Upper lobe of right lung (tissue), 1 donor: ENCODE results near the gene GCLC. TPM values are rescaled to one million over a fixed set of nuclear protein-coding genes. Genes with fewer than 3 reads are reported as not detected.
"Not testable (repeated sequence)": the region's sequence is repeated elsewhere in the genome, so short reads cannot be mapped to it uniquely, and the experiment has no call there.

Experiments used
- ATAC-seq: fragments of 200-7000 bp; cut with Tn5 transposase; one replicate; pipeline ENCODE4 v1.9.1; 2020; ENCODE audit warnings: mild to moderate bottlenecking, moderate library complexity
- DNase-seq: peaks from one replicate; pipeline ENCODE4 v3.0.0-alpha.2; 2020
- H3K27ac ChIP-seq: fragments of 200-600 bp; one replicate; pipeline ENCODE4 v1.8.0; 2022
- H3K27me3 ChIP-seq: fragments of 200-600 bp; one replicate; pipeline ENCODE4 v1.8.0; 2022; ENCODE audit warnings: mild to moderate bottlenecking
- H3K36me3 ChIP-seq: fragments of 200-600 bp; one replicate; pipeline ENCODE4 v1.8.0; 2022
- H3K4me1 ChIP-seq: fragments of 200-600 bp; one replicate; pipeline ENCODE4 v1.8.0; 2022
- H3K4me3 ChIP-seq: fragments of 200-600 bp; one replicate; pipeline ENCODE4 v1.8.0; 2022; ENCODE audit warnings: mild to moderate bottlenecking
- H3K9me3 ChIP-seq: fragments of 200-600 bp; one replicate; pipeline ENCODE4 v1.8.0; 2022
- intact Hi-C: fragments of 100-400 bp; cut with DNase I; formaldehyde crosslinking; loops from one replicate; pipeline ENCODE4 v1.11.0; 2022
- total RNA-seq: library from RNA; stranded (reverse); fragmentation: NEBNext Ultra II Directional; extraction: Animal tissue kit (Norgen Biotek cat#: 25700); gene quantifications from one replicate; pipeline ENCODE4 v1.2.1, GENCODE V29; 2021
- TF ChIP-seq, protein P1 (sequence below): fragments of 200-600 bp; IDR thresholded peaks from one replicate; pipeline ENCODE4 v1.8.0; 2022; ENCODE audit warnings: antibody characterized with exemption
- donor health status: DM: no; HTN: yes; CAD: no; lungs with severe emphysema.

The GCLC gene
- total RNA-seq, 1 donor from 2014 or later: 40.0 TPM

DNA sequence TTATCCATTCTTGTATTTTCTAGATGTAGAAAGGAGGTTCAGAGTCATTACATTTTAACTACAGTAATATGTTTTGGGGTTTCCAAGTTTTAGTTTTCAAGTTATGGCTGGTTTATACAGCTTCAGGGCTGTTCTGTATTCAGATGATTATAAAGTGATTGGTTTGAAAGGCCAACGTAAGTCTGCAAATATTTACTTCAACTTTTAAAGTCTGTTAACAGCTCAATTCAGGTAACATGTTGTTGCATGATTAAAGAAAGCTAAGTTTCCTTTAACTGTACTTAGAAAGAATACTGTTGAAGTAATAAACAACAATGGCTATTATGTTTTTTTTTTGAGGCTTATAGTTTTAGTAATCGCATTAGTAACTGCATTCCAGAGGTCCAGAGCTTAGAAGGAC is 22.8 kb upstream of the GCLC start:
- H3K27ac ChIP-seq: no peak overlapping the region
- H3K4me3 ChIP-seq: no peak overlapping the region
- intact Hi-C loops: no loop called here
- TF ChIP-seq, protein P1, sequence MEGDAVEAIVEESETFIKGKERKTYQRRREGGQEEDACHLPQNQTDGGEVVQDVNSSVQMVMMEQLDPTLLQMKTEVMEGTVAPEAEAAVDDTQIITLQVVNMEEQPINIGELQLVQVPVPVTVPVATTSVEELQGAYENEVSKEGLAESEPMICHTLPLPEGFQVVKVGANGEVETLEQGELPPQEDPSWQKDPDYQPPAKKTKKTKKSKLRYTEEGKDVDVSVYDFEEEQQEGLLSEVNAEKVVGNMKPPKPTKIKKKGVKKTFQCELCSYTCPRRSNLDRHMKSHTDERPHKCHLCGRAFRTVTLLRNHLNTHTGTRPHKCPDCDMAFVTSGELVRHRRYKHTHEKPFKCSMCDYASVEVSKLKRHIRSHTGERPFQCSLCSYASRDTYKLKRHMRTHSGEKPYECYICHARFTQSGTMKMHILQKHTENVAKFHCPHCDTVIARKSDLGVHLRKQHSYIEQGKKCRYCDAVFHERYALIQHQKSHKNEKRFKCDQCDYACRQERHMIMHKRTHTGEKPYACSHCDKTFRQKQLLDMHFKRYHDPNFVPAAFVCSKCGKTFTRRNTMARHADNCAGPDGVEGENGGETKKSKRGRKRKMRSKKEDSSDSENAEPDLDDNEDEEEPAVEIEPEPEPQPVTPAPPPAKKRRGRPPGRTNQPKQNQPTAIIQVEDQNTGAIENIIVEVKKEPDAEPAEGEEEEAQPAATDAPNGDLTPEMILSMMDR: no peak
- no peak for ATAC-seq
- DNase-seq: no peak
- no peaks in the 10 kb centered on the region for H3K9me3 ChIP-seq
- no peaks in the 10 kb centered on the region for H3K36me3 ChIP-seq
- H3K4me1 ChIP-seq: no peaks in the 10 kb centered on the region
- H3K27me3 ChIP-seq: no peaks in the 10 kb centered on the region

DNA sequence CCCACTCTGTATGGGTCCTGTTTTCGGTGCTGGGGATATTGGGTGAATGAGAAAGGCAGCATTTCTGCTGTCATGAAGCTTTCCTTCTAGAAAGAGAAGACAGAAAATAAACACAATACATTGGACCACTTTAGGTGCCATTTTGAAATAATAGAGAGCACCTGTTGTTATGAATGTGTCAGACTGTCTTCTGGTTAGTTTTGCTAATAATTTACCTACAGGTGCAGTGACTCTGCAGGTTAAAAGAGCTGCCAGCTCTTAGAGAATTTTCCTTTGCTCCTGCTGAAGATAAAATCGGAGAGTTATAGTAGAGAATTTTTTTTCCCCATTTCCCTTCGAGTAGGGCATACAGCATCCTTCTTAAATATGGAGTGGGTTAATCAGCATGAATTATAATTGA is 21.9 kb upstream of the GCLC start:
- intact Hi-C loops: no loop called here
- no peaks in the 10 kb centered on the region for H3K36me3 ChIP-seq
- TF ChIP-seq, protein P1: no peak
- no peaks in the 10 kb centered on the region for H3K27me3 ChIP-seq
- no peak overlapping the region for H3K4me3 ChIP-seq
- no peak overlapping the region for H3K27ac ChIP-seq
- no peaks in the 10 kb centered on the region for H3K4me1 ChIP-seq
- DNase-seq (no peak), ATAC-seq (no peak)
- H3K9me3 ChIP-seq: no peaks in the 10 kb centered on the region

GRCh38 chr6:53565886-53566285 is 21.0 kb upstream of the GCLC start:
- Histone ChIP-seq H3K4me1 (no peaks in the 10 kb centered on the region), H3K27ac (no peak overlapping the region), H3K27me3 (no peaks in the 10 kb centered on the region), H3K9me3 (no peaks in the 10 kb centered on the region), H3K4me3 (no peak overlapping the region), H3K36me3 (no peaks in the 10 kb centered on the region)
- no peak for ATAC-seq
- TF ChIP-seq, protein P1: no peak
- no peak for DNase-seq
- intact Hi-C loops: no loop called here

GRCh38 chr6:53564401-53565065 is 19.6 kb upstream of the GCLC start:
- H3K27ac ChIP-seq: no peak overlapping the region
- intact Hi-C loops: no loop called here

DNA sequence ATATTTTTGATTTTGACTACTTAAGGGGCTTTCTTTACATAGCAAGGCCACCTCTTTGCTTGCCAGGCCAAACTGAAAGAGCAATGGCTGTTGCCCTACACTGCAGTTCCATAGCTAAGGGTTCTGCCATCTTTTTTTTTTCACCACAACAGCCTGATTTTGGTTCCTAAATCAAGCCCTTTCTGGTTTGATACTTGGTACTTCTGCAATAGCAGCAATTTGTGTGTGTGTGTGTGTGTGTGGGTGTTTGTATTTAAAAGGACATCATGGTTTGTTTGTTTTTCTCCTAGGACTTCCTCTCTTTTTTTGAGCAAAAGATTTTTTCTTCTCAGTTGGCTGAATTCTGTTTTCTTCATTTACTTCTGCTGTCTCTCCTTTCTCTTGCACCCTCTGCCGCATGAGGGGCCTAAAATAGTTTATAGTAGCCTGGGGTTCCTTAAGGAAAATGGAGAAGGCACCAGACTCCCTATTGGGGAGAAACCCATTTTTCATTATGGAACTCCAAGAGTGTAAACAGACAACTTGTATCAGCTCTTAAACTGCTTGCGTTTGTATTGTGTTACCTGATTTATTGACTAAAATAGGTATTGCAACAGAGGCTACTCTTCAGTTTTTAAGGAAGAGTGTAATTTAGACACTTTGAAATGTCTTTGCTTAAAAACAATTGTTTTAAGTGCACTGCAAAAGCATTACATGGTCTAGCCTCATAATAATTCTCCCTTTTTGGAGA is 12.2 kb upstream of the GCLC start:
- no peak overlapping the region for H3K27ac ChIP-seq
- intact Hi-C loops: no loop called here
- peak; percentile 51 for ATAC-seq

More at GRCh38 chr6:53564401-53565065, 19.6 kb upstream of the GCLC start:
- Histone ChIP-seq H3K27me3 (no peaks in the 10 kb centered on the region), H3K36me3 (no peaks in the 10 kb centered on the region), H3K4me3 (no peak overlapping the region), H3K4me1 (no peaks in the 10 kb centered on the region), H3K9me3 (no peaks in the 10 kb centered on the region)
- ATAC-seq: no peak
- DNase-seq: no peak
- TF ChIP-seq, protein P1: no peak

DNA sequence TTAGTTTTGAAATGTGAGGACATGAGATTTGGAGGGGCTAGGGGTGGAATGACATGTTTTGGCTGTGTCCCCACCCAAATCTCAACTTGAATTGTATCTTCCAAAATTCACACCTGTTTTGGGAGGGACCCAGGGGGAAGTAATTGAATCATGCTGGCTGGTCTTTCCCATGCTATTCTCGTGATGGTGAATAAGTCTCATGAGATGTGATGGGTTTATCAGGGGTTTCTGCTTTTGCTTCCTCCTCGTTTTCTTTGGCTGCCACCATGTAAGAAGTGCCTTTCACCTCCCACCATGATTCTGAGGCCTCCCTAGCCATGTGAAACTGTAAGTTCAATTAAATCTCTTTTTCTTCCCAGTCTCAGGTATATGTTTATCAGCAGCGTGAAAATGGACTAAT is 8.7 kb upstream of the GCLC start:
- DNase-seq, H3K27ac ChIP-seq, H3K27me3 ChIP-seq, H3K4me1 ChIP-seq, ATAC-seq, H3K36me3 ChIP-seq, intact Hi-C loops, H3K4me3 ChIP-seq, H3K9me3 ChIP-seq: not testable (repeated sequence)

More for the DNA sequence above, 12.2 kb upstream of the GCLC start:
- TF ChIP-seq, protein P1: no peak
- Histone ChIP-seq H3K9me3 (no peaks in the 10 kb centered on the region), H3K27me3 (no peaks in the 10 kb centered on the region), H3K4me1 (no peaks in the 10 kb centered on the region), H3K36me3 (no peaks in the 10 kb centered on the region), H3K4me3 (no peak overlapping the region)
- no peak for DNase-seq

DNA sequence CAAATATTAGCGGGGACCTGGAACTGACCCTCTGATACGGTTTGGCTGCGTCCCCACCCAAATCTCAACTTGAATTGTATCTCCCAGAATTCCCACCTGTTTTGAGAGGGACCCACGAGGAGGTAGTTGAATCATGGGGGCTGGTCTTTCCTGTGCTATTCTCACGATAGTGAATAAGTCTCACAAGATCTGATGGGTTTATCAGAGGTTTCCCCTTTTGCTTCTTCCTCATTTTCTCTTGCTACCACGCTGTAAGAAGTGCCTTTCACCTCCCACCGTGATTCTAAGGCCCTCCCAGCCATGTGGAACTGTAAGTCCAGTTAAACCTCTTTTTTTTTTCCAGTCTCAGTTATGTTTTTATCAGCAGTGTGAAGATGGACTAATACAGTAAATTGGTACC is 6.8 kb upstream of the GCLC start:
- H3K27ac ChIP-seq, DNase-seq, H3K9me3 ChIP-seq, H3K4me3 ChIP-seq, intact Hi-C loops, H3K36me3 ChIP-seq, ATAC-seq, H3K4me1 ChIP-seq, H3K27me3 ChIP-seq: not testable (repeated sequence)
